Measurements from ENCODE around the gene BUD31.
"Not testable (repeated sequence)": the region's sequence is repeated elsewhere in the genome, so short reads cannot be mapped to it uniquely, and the experiment has no call there.

The BUD31 gene

GRCh38 chr7:99374111-99375064 is 34.4 kb upstream of the BUD31 start, which contains the start of gene ARPC1B:
Gene ARPC1B (plus strand): TSS chr7:99374730. CDS start chr7:99385715, 10,985 bp downstream.
- POLR2A ChIA-PET, result interaction anchor here (0.6 to 1.4 kb wide), 2 partner anchors 34 to 49 kb away, joined by 3 read pairs; partner anchors contain the start of genes ARPC1A, BUD31 and PDAP1
- TF ChIP-seq ELF4 (IDR thresholded peaks at IDR 0.05) (no peak), HDGF (IDR thresholded peaks at IDR 0.05; ENCODE audit: borderline replicate concordance) (no peak), FOXK2 (IDR thresholded peaks at IDR 0.05) (no peak), FOXM1 (IDR thresholded peaks at IDR 0.05; ENCODE audit: borderline replicate concordance) (no peak), BHLHE40 (IDR thresholded peaks at IDR 0.05; ENCODE audit: borderline replicate concordance) (no peak), SUZ12 (IDR thresholded peaks at IDR 0.05) (no peak), FOXA1 (IDR thresholded peaks at IDR 0.05) (no peak), PKNOX1 (IDR thresholded peaks at IDR 0.05) (no peak), ZNF384 (IDR thresholded peaks at IDR 0.05) (no peak), NFRKB (IDR thresholded peaks at IDR 0.05) (no peak), L3MBTL2 (conservative IDR thresholded peaks at IDR 0.05) (no peak), SP1 (IDR thresholded peaks at IDR 0.05) (no peak)
- peak; percentile 89 for DNase-seq (ENCODE audit: extremely low spot score)
- CTCF ChIA-PET, result no interaction called here

GRCh38 chr7:99375070-99375807 is 33.5 kb upstream of the BUD31 start:
- CTCF ChIA-PET, result no interaction called here
- DNase-seq (ENCODE audit: extremely low spot score), result peak; percentile 68
- TF ChIP-seq SP1 (IDR thresholded peaks at IDR 0.05), result no peak
- TF ChIP-seq PKNOX1 (IDR thresholded peaks at IDR 0.05), result no peak
- no peak for TF ChIP-seq ELF4 (IDR thresholded peaks at IDR 0.05)
- no peak for TF ChIP-seq FOXM1 (IDR thresholded peaks at IDR 0.05; ENCODE audit: borderline replicate concordance)
- TF ChIP-seq BHLHE40 (IDR thresholded peaks at IDR 0.05; ENCODE audit: borderline replicate concordance), result no peak
- no peak for TF ChIP-seq FOXA1 (IDR thresholded peaks at IDR 0.05)
- TF ChIP-seq TARDBP (IDR thresholded peaks at IDR 0.05), result no peak
- no peak for TF ChIP-seq SUZ12 (IDR thresholded peaks at IDR 0.05)
- no peak for TF ChIP-seq ARNT (IDR thresholded peaks at IDR 0.05)
- TF ChIP-seq CTBP1 (IDR thresholded peaks at IDR 0.05; ENCODE audit: borderline replicate concordance), result no peak
- TF ChIP-seq HDGF (IDR thresholded peaks at IDR 0.05; ENCODE audit: borderline replicate concordance), result no peak
- no peak for TF ChIP-seq NFRKB (IDR thresholded peaks at IDR 0.05)
- TF ChIP-seq LEF1 (IDR thresholded peaks at IDR 0.05; ENCODE audit: borderline replicate concordance), result no peak
- POLR2A ChIA-PET, result interaction anchor here (0.7 to 1.0 kb wide), 2 partner anchors 32 to 34 kb away, joined by 4 to 8 read pairs; partner anchors contain the start of genes BUD31 and PDAP1

- TF ChIP-seq ELF4 (IDR thresholded peaks at IDR 0.05) (no peak), PKNOX1 (IDR thresholded peaks at IDR 0.05) (no peak)
- ChIA-PET CTCF (no interaction called here), POLR2A (no interaction called here)
- DNase-seq (ENCODE audit: extremely low spot score), result no peak
Measured at GRCh38 chr7:99379043-99379577, 29.7 kb upstream of the BUD31 start.

GRCh38 chr7:99379693-99380031 is 29.1 kb upstream of the BUD31 start:
- CTCF ChIA-PET; DNase-seq (ENCODE audit: extremely low spot score); POLR2A ChIA-PET: not testable (repeated sequence)

- TF ChIP-seq TARDBP (IDR thresholded peaks at IDR 0.05), result no peak
- no peak for TF ChIP-seq FOXK2 (IDR thresholded peaks at IDR 0.05)
- no peak for TF ChIP-seq L3MBTL2 (conservative IDR thresholded peaks at IDR 0.05)
- no peak for TF ChIP-seq LEF1 (IDR thresholded peaks at IDR 0.05; ENCODE audit: borderline replicate concordance)
- no peak for TF ChIP-seq PKNOX1 (IDR thresholded peaks at IDR 0.05)
- TF ChIP-seq ELF4 (IDR thresholded peaks at IDR 0.05), result no peak
- no peak for TF ChIP-seq NFRKB (IDR thresholded peaks at IDR 0.05)
- TF ChIP-seq ARNT (IDR thresholded peaks at IDR 0.05), result no peak
- TF ChIP-seq SP1 (IDR thresholded peaks at IDR 0.05), result no peak
- TF ChIP-seq FOXA1 (IDR thresholded peaks at IDR 0.05), result no peak
- TF ChIP-seq BHLHE40 (IDR thresholded peaks at IDR 0.05; ENCODE audit: borderline replicate concordance), result no peak
- no peak for TF ChIP-seq CTBP1 (IDR thresholded peaks at IDR 0.05; ENCODE audit: borderline replicate concordance)
- TF ChIP-seq ZNF384 (IDR thresholded peaks at IDR 0.05), result no peak
- no peak for TF ChIP-seq FOXM1 (IDR thresholded peaks at IDR 0.05; ENCODE audit: borderline replicate concordance)
- TF ChIP-seq HDGF (IDR thresholded peaks at IDR 0.05; ENCODE audit: borderline replicate concordance), result no peak
- TF ChIP-seq SUZ12 (IDR thresholded peaks at IDR 0.05), result no peak
- CTCF ChIA-PET, result no interaction called here
- POLR2A ChIA-PET, result no interaction called here
- no peak for DNase-seq (ENCODE audit: extremely low spot score)
Measured at GRCh38 chr7:99380032-99380822, 28.5 kb upstream of the BUD31 start.
